Measurements from ENCODE around the gene HSPA12B. TPM values are rescaled to one million over a fixed set of nuclear protein-coding genes. Genes with fewer than 3 reads are reported as not detected.

HSPA12B gene
- total RNA-seq, 2 donors from 2014 or later, result 11.2 to 13.4 TPM

GRCh38 chr20:3720068-3720467, 12.4 kb upstream of the HSPA12B start:
- H3K9me3 ChIP-seq, result no peaks in the 10 kb centered on the region
- DNase-seq (ENCODE audit: low spot score), result no peak
- TF ChIP-seq, protein P1, sequence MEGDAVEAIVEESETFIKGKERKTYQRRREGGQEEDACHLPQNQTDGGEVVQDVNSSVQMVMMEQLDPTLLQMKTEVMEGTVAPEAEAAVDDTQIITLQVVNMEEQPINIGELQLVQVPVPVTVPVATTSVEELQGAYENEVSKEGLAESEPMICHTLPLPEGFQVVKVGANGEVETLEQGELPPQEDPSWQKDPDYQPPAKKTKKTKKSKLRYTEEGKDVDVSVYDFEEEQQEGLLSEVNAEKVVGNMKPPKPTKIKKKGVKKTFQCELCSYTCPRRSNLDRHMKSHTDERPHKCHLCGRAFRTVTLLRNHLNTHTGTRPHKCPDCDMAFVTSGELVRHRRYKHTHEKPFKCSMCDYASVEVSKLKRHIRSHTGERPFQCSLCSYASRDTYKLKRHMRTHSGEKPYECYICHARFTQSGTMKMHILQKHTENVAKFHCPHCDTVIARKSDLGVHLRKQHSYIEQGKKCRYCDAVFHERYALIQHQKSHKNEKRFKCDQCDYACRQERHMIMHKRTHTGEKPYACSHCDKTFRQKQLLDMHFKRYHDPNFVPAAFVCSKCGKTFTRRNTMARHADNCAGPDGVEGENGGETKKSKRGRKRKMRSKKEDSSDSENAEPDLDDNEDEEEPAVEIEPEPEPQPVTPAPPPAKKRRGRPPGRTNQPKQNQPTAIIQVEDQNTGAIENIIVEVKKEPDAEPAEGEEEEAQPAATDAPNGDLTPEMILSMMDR (IDR thresholded peaks at IDR 0.05), result no peak

DNA sequence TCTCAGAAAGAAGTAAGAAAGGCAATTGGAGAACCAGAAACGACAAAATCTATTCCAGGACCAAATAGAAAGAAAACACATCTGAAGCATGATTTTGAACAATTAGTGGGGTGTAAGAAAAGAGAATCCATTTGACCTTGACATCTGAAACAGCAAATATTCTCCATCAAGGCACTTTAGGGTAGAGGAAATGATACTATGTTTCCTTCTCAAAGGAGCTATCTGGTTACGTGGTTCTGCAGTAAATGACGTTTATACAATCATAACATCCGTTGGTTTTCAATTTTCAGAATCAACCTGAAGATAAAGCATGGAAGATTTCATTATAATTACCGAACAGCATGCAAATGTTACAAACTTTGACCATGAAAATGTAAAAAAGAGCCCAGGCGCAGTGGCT, 11.9 kb upstream of the HSPA12B start:
- Histone ChIP-seq H3K27me3 (no peaks in the 10 kb centered on the region), H3K9me3 (no peaks in the 10 kb centered on the region), H3K4me3 (no peak overlapping the region), H3K27ac (no peak overlapping the region), H3K36me3 (no peaks in the 10 kb centered on the region), H3K4me1 (no peaks in the 10 kb centered on the region)
- DNase-seq (ENCODE audit: low spot score), result no peak
- TF ChIP-seq, protein P1 (IDR thresholded peaks at IDR 0.05), result no peak

More at GRCh38 chr20:3720068-3720467, 12.4 kb upstream of the HSPA12B start:
- Histone ChIP-seq H3K4me1 (no peaks in the 10 kb centered on the region), H3K27ac (no peak overlapping the region), H3K4me3 (no peak overlapping the region), H3K27me3 (no peaks in the 10 kb centered on the region), H3K36me3 (no peaks in the 10 kb centered on the region)

DNA sequence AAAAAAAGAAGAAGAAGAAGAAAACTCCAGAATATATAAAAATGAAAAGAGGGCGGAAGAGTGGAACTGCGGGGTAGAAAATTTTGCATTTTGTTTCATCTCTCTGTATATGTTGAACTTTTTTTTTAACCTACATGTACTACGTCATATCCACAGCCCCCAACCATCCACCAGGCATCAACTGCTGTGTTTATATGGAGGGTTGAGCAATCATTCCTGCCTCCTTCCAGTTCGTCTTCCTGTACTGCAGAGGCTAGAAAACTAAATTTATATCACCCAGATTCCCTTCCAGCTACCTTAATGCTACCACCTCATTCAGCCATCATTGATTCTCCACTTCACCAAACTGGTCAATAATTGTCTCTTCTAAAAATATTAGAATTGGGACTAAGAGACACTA, 10.6 kb upstream of the HSPA12B start:
- TF ChIP-seq, protein P1 (IDR thresholded peaks at IDR 0.05), result no peak
- no peaks in the 10 kb centered on the region for H3K9me3 ChIP-seq
- no peaks in the 10 kb centered on the region for H3K27me3 ChIP-seq
- no peak overlapping the region for H3K27ac ChIP-seq
- DNase-seq (ENCODE audit: low spot score), result no peak
- H3K36me3 ChIP-seq, result no peaks in the 10 kb centered on the region
- H3K4me1 ChIP-seq, result no peaks in the 10 kb centered on the region
- H3K4me3 ChIP-seq, result no peak overlapping the region

DNA sequence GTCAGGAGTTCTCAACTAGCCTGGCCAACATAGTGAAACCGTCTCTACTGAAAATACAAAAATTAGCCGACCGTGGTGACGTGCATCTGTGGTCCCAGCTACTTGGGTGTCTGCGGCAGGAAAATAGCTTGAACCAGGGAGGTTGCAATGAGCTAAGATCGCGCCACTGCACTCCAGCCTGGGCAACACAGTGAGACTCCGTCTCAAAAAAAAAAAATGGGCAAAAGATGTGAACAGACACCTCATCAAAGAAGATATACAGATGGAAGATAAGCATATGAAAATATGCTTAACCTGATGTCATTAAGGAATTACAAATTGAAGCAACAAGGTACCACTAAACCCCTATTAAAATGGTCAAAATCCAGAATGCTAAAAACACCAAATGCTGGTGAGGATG, 9.2 kb upstream of the HSPA12B start:
- H3K4me1 ChIP-seq, result peaks cover 0 to 13% of the 10 kb centered on the region in 2 donors
- no peak overlapping the region for H3K4me3 ChIP-seq
- H3K27ac ChIP-seq, result no peak overlapping the region
- TF ChIP-seq, protein P1 (IDR thresholded peaks at IDR 0.05), result no peak
- no peaks in the 10 kb centered on the region for H3K36me3 ChIP-seq
- no peaks in the 10 kb centered on the region for H3K9me3 ChIP-seq
- no peak for DNase-seq (ENCODE audit: low spot score)
- no peaks in the 10 kb centered on the region for H3K27me3 ChIP-seq

GRCh38 chr20:3724356-3724755, 8.1 kb upstream of the HSPA12B start:
- Histone ChIP-seq H3K4me3 (no peak overlapping the region), H3K27me3 (no peaks in the 10 kb centered on the region), H3K27ac (no peak overlapping the region), H3K4me1 (peaks cover 0 to 22% of the 10 kb centered on the region in 2 donors), H3K36me3 (no peaks in the 10 kb centered on the region), H3K9me3 (no peaks in the 10 kb centered on the region)
- TF ChIP-seq, protein P1 (IDR thresholded peaks at IDR 0.05), result no peak
- no peak for DNase-seq (ENCODE audit: low spot score)

DNA sequence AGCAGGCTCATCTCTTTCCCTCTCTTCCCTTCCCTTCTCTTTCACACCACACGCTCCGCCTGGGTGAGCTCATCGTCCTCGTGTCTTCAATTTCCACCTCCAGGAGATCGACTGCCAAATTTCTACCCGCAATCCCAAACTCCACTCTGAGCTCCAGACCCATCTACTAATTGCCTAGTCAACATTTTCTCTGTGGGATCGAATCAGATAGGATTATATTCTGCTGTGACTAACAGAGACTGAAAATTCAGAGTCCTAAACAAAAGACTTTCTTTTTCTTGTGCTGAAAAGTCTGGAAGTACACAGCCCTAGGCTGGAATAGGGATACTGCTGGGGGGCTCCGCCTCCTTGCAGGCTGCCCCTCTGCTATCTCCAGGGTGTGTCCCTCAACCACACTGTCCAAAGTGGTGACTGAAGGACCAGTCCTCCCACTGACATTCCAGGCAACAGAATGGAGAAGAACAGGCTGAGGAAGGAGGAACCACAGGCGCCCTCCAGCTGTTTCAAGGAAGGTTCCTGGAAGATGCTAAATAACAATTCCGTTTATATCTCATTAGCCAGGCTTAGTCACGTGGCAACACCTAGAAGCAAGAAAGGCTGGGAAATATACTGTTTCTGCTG, 5.0 kb upstream of the HSPA12B start:
- Histone ChIP-seq H3K36me3 (no peaks in the 10 kb centered on the region), H3K4me1 (peaks cover 0 to 49% of the 10 kb centered on the region in 2 donors), H3K27me3 (no peaks in the 10 kb centered on the region), H3K9me3 (no peaks in the 10 kb centered on the region), H3K27ac (peak overlapping the region; percentile 48), H3K4me3 (peak overlapping the region in 1 of 2 donors; percentile 6)
- TF ChIP-seq, protein P1 (IDR thresholded peaks at IDR 0.05), result no peak
- DNase-seq (ENCODE audit: low spot score), result no peak
